K562 (cell line): ENCODE measurements around the gene CBFA2T3. TPM values are rescaled to one million over a fixed set of nuclear protein-coding genes. Genes with fewer than 3 reads are reported as not detected.

Source experiments
- ATAC-seq: fragments of 200-7000 bp; cut with Tn5 transposase; 3 replicates; pipeline ENCODE4 v1.9.1; 2020; ENCODE audit warnings: moderate library complexity
- BruUV-seq: library from RNA; stranded (reverse); fragments of 400-500 nt; replicated peaks from 2 replicates; lab custom pipeline; 2021; lab: Mats Ljungman, UMichigan
- CTCF ChIA-PET: fragments of 300-600 bp; formaldehyde crosslinking; extraction: SDS; loops from one replicate; lab custom pipeline; 2021; ENCODE audit warnings: low intra/inter-chr PET ratio; lab: Yijun Ruan, JAX
- POLR2A ChIA-PET: fragments of 300-600, 350-650 bp; sonication (Branson Sonifier 250); formaldehyde crosslinking; extraction: SDS; loops from one replicate; lab custom pipeline; 2021; ENCODE audit warnings: antibody characterized with exemption, inconsistent platforms; lab: Yijun Ruan, JAX
- DNase-seq, 4 experiments: peaks; one replicate each; pipeline versions ENCODE4 v3.0.0 to v3.0.0-alpha.2; 2011 to 2018; ENCODE audit warnings: low spot score in 3 of 4, mixed read lengths in 3 of 4; ENCODE audit errors: extremely low read depth in 1 of 4
- FAIRE-seq: peaks from 2 replicates; lab custom pipeline; 2011; peaks lifted over from hg19 to GRCh38; lab: Jason Lieb, UNC
- H2AFZ ChIP-seq: 2 replicates; pipeline ENCODE4 v1.6.0; 2011; ENCODE audit warnings: low read depth, low read length, control low read depth, inconsistent platforms
- H3K27ac ChIP-seq: fragments of 200-600 bp; 3 replicates; pipeline ENCODE4 v1.8.0; 2011; ENCODE audit warnings: low read depth, mild to moderate bottlenecking, control low read depth, inconsistent platforms, low read length, moderate library complexity, mixed read lengths; ENCODE audit errors: extremely low read depth
- H3K27me3 ChIP-seq, 2 experiments: fragments of 300-600 bp in 1 of 2; 2 replicates in 1 of 2; 3 replicates in 1 of 2; pipeline versions ENCODE4 v1.6.0 to v1.8.0; 2011; ENCODE audit warnings: inconsistent platforms in 2 of 2, low read length in 2 of 2, mild to moderate bottlenecking in 1 of 2, mixed read lengths in 1 of 2, moderate library complexity in 1 of 2; ENCODE audit not compliant: control insufficient read depth in 2 of 2, insufficient read depth in 2 of 2
- H3K36me3 ChIP-seq: fragments of 300-600 bp; 3 replicates; pipeline ENCODE4 v1.8.0; 2011; ENCODE audit warnings: mild to moderate bottlenecking, low read length, inconsistent platforms; ENCODE audit not compliant: control insufficient read depth, insufficient read depth
- H3K4me1 ChIP-seq, 2 experiments: fragments of 200-600 bp in 1 of 2; replicated peaks in 1 of 2; 2 replicates in 1 of 2; 3 replicates in 1 of 2; pipeline versions ENCODE4 v1.5.1 to v1.8.0; 2011; ENCODE audit warnings: inconsistent platforms in 2 of 2, low read length in 2 of 2, mild to moderate bottlenecking in 1 of 2, mixed read lengths in 1 of 2, moderate library complexity in 1 of 2; ENCODE audit not compliant: control insufficient read depth in 2 of 2, insufficient read depth in 2 of 2
- H3K4me2 ChIP-seq: 2 replicates; pipeline ENCODE4 v1.6.1; 2011; ENCODE audit warnings: low read length, control low read depth, inconsistent platforms, mixed read lengths; ENCODE audit not compliant: insufficient read depth
- H3K4me3 ChIP-seq: fragments of 200-600 bp; sonication (generic), shearing (Covaris generic); 2 replicates; pipeline ENCODE4 v1.5.1; 2016; ENCODE audit warnings: control low read depth, inconsistent platforms
- H3K79me2 ChIP-seq: fragments of 200-600 bp; 3 replicates; pipeline ENCODE4 v1.8.0; 2011; ENCODE audit warnings: low read length, inconsistent platforms; ENCODE audit not compliant: control insufficient read depth, insufficient read depth
- H3K9ac ChIP-seq, 2 experiments: 2 replicates each; pipeline versions ENCODE4 v1.6.0 to v1.6.1; 2011; ENCODE audit warnings: low read depth in 2 of 2, low read length in 2 of 2, control low read depth in 1 of 2, inconsistent platforms in 1 of 2, mild to moderate bottlenecking in 1 of 2, mixed read lengths in 1 of 2; ENCODE audit not compliant: insufficient read depth in 1 of 2
- H3K9me1 ChIP-seq: one replicate; pipeline ENCODE4 v1.6.0; 2011; ENCODE audit warnings: inconsistent platforms, mild to moderate bottlenecking, low read length, moderate library complexity; ENCODE audit not compliant: control insufficient read depth, insufficient read depth
- H3K9me3 ChIP-seq: replicated peaks from 2 replicates; pipeline ENCODE4 v1.5.1; 2011; ENCODE audit warnings: low read depth, low read length, inconsistent platforms; ENCODE audit not compliant: control insufficient read depth, insufficient read depth
- H4K20me1 ChIP-seq: replicated peaks from 2 replicates; pipeline ENCODE4 v1.6.1; 2011; ENCODE audit warnings: low read length, inconsistent platforms, mixed read lengths; ENCODE audit not compliant: control insufficient read depth, insufficient read depth
- CTCF ChIP-seq, 3 experiments: IDR thresholded peaks in 2 of 3; conservative IDR thresholded peaks in 1 of 3; 2 replicates each; pipeline ENCODE4 v1.5.1; 2011 to 2012; ENCODE audit warnings: low read length in 3 of 3, mild to moderate bottlenecking in 3 of 3, control low read depth in 2 of 3, improper control_type of control experiment in 1 of 3, inconsistent platforms in 1 of 3, low read depth in 1 of 3, mixed read lengths in 1 of 3, moderate library complexity in 1 of 3; ENCODE audit not compliant: insufficient read depth in 2 of 3
- DACH1 ChIP-seq: fragments of 450-650 bp; IDR thresholded peaks from 2 replicates; pipeline ENCODE4 v1.6.1; 2018; ENCODE audit not compliant: partially characterized antibody
- GABPB1 ChIP-seq: sonication (generic); formaldehyde crosslinking; IDR thresholded peaks from 2 replicates; pipeline ENCODE4 v1.8.0; 2022; ENCODE audit warnings: mild to moderate bottlenecking, missing genetic modification reagents
- JUN ChIP-seq, 2 experiments: sonication (generic) in 1 of 2; formaldehyde crosslinking in 1 of 2; IDR thresholded peaks; 2 replicates each; pipeline versions ENCODE4 v1.6.1 to v1.8.0; 2012 to 2022; ENCODE audit warnings: borderline replicate concordance in 2 of 2, mild to moderate bottlenecking in 2 of 2, improper control_type of control experiment in 1 of 2, low read depth in 1 of 2, low read length in 1 of 2, missing genetic modification reagents in 1 of 2
- MED1 ChIP-seq: sonication (generic); formaldehyde crosslinking; IDR thresholded peaks from 2 replicates; pipeline ENCODE4 v1.8.1; 2023; ENCODE audit warnings: missing genetic modification reagents, borderline replicate concordance
- MYBL2 ChIP-seq, 2 experiments: fragments of 450-650 bp in 1 of 2; sonication (generic) in 1 of 2; formaldehyde crosslinking in 1 of 2; IDR thresholded peaks; 2 replicates each; pipeline versions ENCODE4 v1.6.1 to v1.8.1; 2017 to 2022; ENCODE audit warnings: borderline replicate concordance in 1 of 2, inconsistent platforms in 1 of 2, low read depth in 1 of 2, mild to moderate bottlenecking in 1 of 2, missing genetic modification reagents in 1 of 2, moderate library complexity in 1 of 2
- POLR2B ChIP-seq: fragments of 450-650 bp; IDR thresholded peaks from 2 replicates; pipeline ENCODE4 v1.6.1; 2018; ENCODE audit warnings: low read depth; ENCODE audit not compliant: partially characterized antibody
- RBM14 ChIP-seq: fragments of 200-400 bp; formaldehyde crosslinking; IDR thresholded peaks from 2 replicates; pipeline ENCODE4 v1.6.1; 2018; ENCODE audit warnings: low read depth, mild to moderate bottlenecking, low read length, moderate library complexity, borderline replicate concordance; ENCODE audit not compliant: insufficient read depth
- SETDB1 ChIP-seq: IDR thresholded peaks from one replicate; pipeline ENCODE4 v1.6.1; 2012; ENCODE audit warnings: low read length, control low read depth, inconsistent platforms
- SMARCB1 ChIP-seq: IDR thresholded peaks from 2 replicates; pipeline ENCODE4 v1.6.1; 2011; ENCODE audit warnings: improper control_type of control experiment, low read depth; ENCODE audit not compliant: insufficient read length
- TARDBP ChIP-seq: fragments of 450-650 bp; IDR thresholded peaks from 2 replicates; pipeline ENCODE4 v1.6.1; 2016
- TEAD4 ChIP-seq, 2 experiments: sonication (generic) in 1 of 2; formaldehyde crosslinking in 1 of 2; IDR thresholded peaks; 2 replicates each; pipeline versions ENCODE4 v1.6.1 to v1.8.0; 2012 to 2022; ENCODE audit warnings: borderline replicate concordance in 1 of 2, inconsistent platforms in 1 of 2, low read length in 1 of 2, mild to moderate bottlenecking in 1 of 2, missing genetic modification reagents in 1 of 2
- THRA ChIP-seq: fragments of 450-650 bp; IDR thresholded peaks from 2 replicates; pipeline ENCODE4 v1.6.1; 2017; ENCODE audit warnings: mild to moderate bottlenecking, moderate library complexity
- ZNF512 ChIP-seq: IDR thresholded peaks from 2 replicates; pipeline ENCODE4 v1.6.1; 2016; ENCODE audit warnings: missing genetic modification characterization, missing compliant biosample characterization
- WGBS: fragments of 100-300 bp; shearing (Covaris generic); methylation state at CpG from one replicate; pipeline ENCODE4 v1.1.6; 2016; ENCODE audit warnings: low coverage, mixed read lengths; ENCODE audit not compliant: insufficient coverage; ENCODE audit errors: missing lambda C conversion rate; 5-methylcytosine and 5-hydroxymethylcytosine counted together
- in situ Hi-C: fragments of 300-500 bp; cut with MboI; formaldehyde crosslinking; loops from 4 replicates; pipeline ENCODE4 v1.15.0; 2018; ENCODE audit warnings: inconsistent platforms, mixed read lengths
- intact Hi-C: fragments of 100-400 bp; cut with micrococcal nuclease; formaldehyde crosslinking; loops from 2 replicates; pipeline ENCODE4 v1.14.2; 2022
- polyA plus RNA-seq, 8 experiments: library from polyadenylated mRNA; depleted of rRNA in 4 of 8; stranded (reverse) in 5 of 8; unstranded in 3 of 8; fragments of >200 nt; fragmentation: Nextera tagmentation in 2 of 8; fragmentation: Illumina TruSeq in 1 of 8; extraction: Ambion mirVana in 2 of 8; extraction: Trizol in 1 of 8; gene quantifications; 2 replicates each; pipeline versions ENCODE4 v1.2.1 to v1.2.3, GENCODE V29; 2011 to 2014; ENCODE audit warnings: inconsistent platforms in 1 of 8, missing spikeins in 1 of 8
- total RNA-seq, 7 experiments: library from RNA; depleted of rRNA in 6 of 7; stranded (reverse); fragments of >200 nt in 6 of 7; fragmentation: Illumina TruSeq in 2 of 7; extraction: Trizol in 2 of 7; gene quantifications; 2 replicates each; pipeline versions ENCODE4 v1.2.1 to v1.2.3, GENCODE V29; 2011 to 2021; ENCODE audit warnings: low replicate concordance in 1 of 7

CBFA2T3 gene
- total and polyA plus RNA-seq, 9 of the 15 experiments (the other 6 are each of a cell fraction or from before 2014, with no cell fraction given), result 2.3 to 145 (median 6.7) TPM

- in situ Hi-C loops (no loop called here), intact Hi-C loops (no loop called here)
- 81% methylated on average over 25 of the region's 25 CpGs for WGBS
- no peak for TF ChIP-seq DACH1
- TF ChIP-seq MYBL2 (IDR thresholded peaks at IDR 0.05; ENCODE audit: low read depth), result no peak
- no peak for TF ChIP-seq MYBL2 (CRISPR knock-in tag; IDR thresholded peaks at IDR 0.05; ENCODE audit: borderline replicate concordance)
- TF ChIP-seq RBM14, result no peak
- no peak for TF ChIP-seq POLR2B
- no peak for TF ChIP-seq TARDBP
- TF ChIP-seq MED1 (CRISPR knock-in tag), result no peak
- no peak for TF ChIP-seq THRA
- TF ChIP-seq ZNF512 (tag), result no peak
- TF ChIP-seq SMARCB1, result no peak
- TF ChIP-seq SETDB1, result no peak
- TF ChIP-seq GABPB1 (CRISPR knock-in tag), result no peak
- TF ChIP-seq CTCF (IDR thresholded peaks at IDR 0.05 in 2 of 3, conservative IDR thresholded peaks at IDR 0.05 in 1 of 3; ENCODE audit: insufficient read depth in 2 of 3, low read depth in 1 of 3, low read length in 3 of 3), result no peak
- no peak for TF ChIP-seq JUN (IDR thresholded peaks at IDR 0.05; ENCODE audit: borderline replicate concordance, low read depth, low read length)
- no peak for TF ChIP-seq JUN (CRISPR knock-in tag; IDR thresholded peaks at IDR 0.05; ENCODE audit: borderline replicate concordance)
- TF ChIP-seq TEAD4 (IDR thresholded peaks at IDR 0.05; ENCODE audit: low read length), result no peak
- TF ChIP-seq TEAD4 (CRISPR knock-in tag; IDR thresholded peaks at IDR 0.05; ENCODE audit: borderline replicate concordance), result no peak
- Histone ChIP-seq H3K4me1 (peaks cover 35 to 61% of the 10 kb centered on the region in 2 experiments), H3K27me3 (no peaks in the 10 kb centered on the region), H3K79me2 (0 out of 3 replicates have a peak, but pooled peaks cover 5% of the 10 kb centered on the region), H3K9ac (no peak overlapping the region), H3K9me3 (no peaks in the 10 kb centered on the region), H3K27ac (no peak overlapping the region), H2AFZ (no peak overlapping the region), H3K4me3 (no peak overlapping the region), H4K20me1 (no peaks in the 10 kb centered on the region), H3K9me1 (no peaks in the 10 kb centered on the region), H3K36me3 (no peaks in the 10 kb centered on the region), H3K4me2 (no peak overlapping the region)
- DNase-seq (no peak), ATAC-seq (no peak), FAIRE-seq (no peak)
- ChIA-PET POLR2A (interaction anchor here (0.6 to 0.8 kb wide), 2 partner anchors 9 to 163 kb away, joined by 3 read pairs; no protein-coding TSS in a partner anchor), CTCF (no interaction called here)
- no TSS peak for BruUV-seq
Measured at GRCh38 chr16:89022051-89022836, 45.2 kb upstream of the CBFA2T3 start.
